ENCODE data around the gene MAP3K13. TPM values are rescaled to one million over a fixed set of nuclear protein-coding genes. Genes with fewer than 3 reads are reported as not detected.
"Not testable (repeated sequence)": the region's sequence is repeated elsewhere in the genome, so short reads cannot be mapped to it uniquely, and the experiment has no call there.

The MAP3K13 gene
- total RNA-seq, 2 donors from 2014 or later: 10.1 to 15.4 TPM

- Mint-ChIP-seq H3K27ac (no peak overlapping the region), H3K4me1 (ENCODE audit: low read depth in 2 of 2) (no peaks in the 10 kb centered on the region), H3K27me3 (peaks cover 0 to 2% of the 10 kb centered on the region in 2 donors), H3K4me3 (no peak overlapping the region), H3K9me3 (no peaks in the 10 kb centered on the region), H3K36me3 (no peaks in the 10 kb centered on the region)
- DNase-seq (ENCODE audit: low spot score) (no peak), ATAC-seq (no peak)
Measured at GRCh38 chr3:185397676-185398075, 34.7 kb downstream of the MAP3K13 start.

- H3K27me3 Mint-ChIP-seq: peaks cover 0 to 4% of the 10 kb centered on the region in 2 donors
- H3K4me1 Mint-ChIP-seq (ENCODE audit: low read depth in 2 of 2): no peaks in the 10 kb centered on the region
- H3K27ac Mint-ChIP-seq: no peak overlapping the region
- H3K36me3 Mint-ChIP-seq: no peaks in the 10 kb centered on the region
- ATAC-seq (no peak), DNase-seq (ENCODE audit: low spot score) (no peak)
- H3K4me3 Mint-ChIP-seq: no peak overlapping the region
- H3K9me3 Mint-ChIP-seq: no peaks in the 10 kb centered on the region
Measured at GRCh38 chr3:185399737-185400667, 37.1 kb downstream of the MAP3K13 start.

GRCh38 chr3:185400866-185401265 lies 37.9 kb downstream of the MAP3K13 start:
- H3K4me3 Mint-ChIP-seq: no peak overlapping the region
- no peaks in the 10 kb centered on the region for H3K4me1 Mint-ChIP-seq (ENCODE audit: low read depth in 2 of 2)
- H3K27ac Mint-ChIP-seq: no peak overlapping the region
- H3K27me3 Mint-ChIP-seq: peaks cover 4 to 6% of the 10 kb centered on the region in 2 donors
- H3K9me3 Mint-ChIP-seq: no peaks in the 10 kb centered on the region
- H3K36me3 Mint-ChIP-seq: no peaks in the 10 kb centered on the region
- ATAC-seq (no peak), DNase-seq (ENCODE audit: low spot score) (no peak)

GRCh38 chr3:185401319-185401955 lies 38.5 kb downstream of the MAP3K13 start:
- Mint-ChIP-seq H3K27me3 (peaks cover 4 to 7% of the 10 kb centered on the region in 2 donors), H3K36me3 (no peaks in the 10 kb centered on the region), H3K27ac (no peak overlapping the region), H3K4me3 (no peak overlapping the region), H3K9me3 (no peaks in the 10 kb centered on the region), H3K4me1 (ENCODE audit: low read depth in 2 of 2) (no peaks in the 10 kb centered on the region)
- DNase-seq (ENCODE audit: low spot score) (no peak), ATAC-seq (no peak)

GRCh38 chr3:185402561-185402960 lies 39.6 kb downstream of the MAP3K13 start:
- H3K27ac Mint-ChIP-seq: no peak overlapping the region
- H3K36me3 Mint-ChIP-seq: no peaks in the 10 kb centered on the region
- no peaks in the 10 kb centered on the region for H3K9me3 Mint-ChIP-seq
- no peaks in the 10 kb centered on the region for H3K4me1 Mint-ChIP-seq (ENCODE audit: low read depth in 2 of 2)
- DNase-seq (ENCODE audit: low spot score) (no peak), ATAC-seq (no peak)
- H3K4me3 Mint-ChIP-seq: no peak overlapping the region
- H3K27me3 Mint-ChIP-seq: peaks cover 4 to 10% of the 10 kb centered on the region in 2 donors

GRCh38 chr3:185403002-185403401 lies 40.1 kb downstream of the MAP3K13 start:
- H3K9me3 Mint-ChIP-seq: no peaks in the 10 kb centered on the region
- H3K27ac Mint-ChIP-seq: no peak overlapping the region
- H3K27me3 Mint-ChIP-seq: peaks cover 4 to 10% of the 10 kb centered on the region in 2 donors
- no peak overlapping the region for H3K4me3 Mint-ChIP-seq
- DNase-seq (ENCODE audit: low spot score) (no peak), ATAC-seq (no peak)
- no peaks in the 10 kb centered on the region for H3K36me3 Mint-ChIP-seq
- no peaks in the 10 kb centered on the region for H3K4me1 Mint-ChIP-seq (ENCODE audit: low read depth in 2 of 2)

GRCh38 chr3:185405243-185405642 lies 42.3 kb downstream of the MAP3K13 start:
- no peaks in the 10 kb centered on the region for H3K36me3 Mint-ChIP-seq
- DNase-seq (ENCODE audit: low spot score): no peak
- no peak overlapping the region for H3K27ac Mint-ChIP-seq
- ATAC-seq: no peak
- no peak overlapping the region for H3K4me3 Mint-ChIP-seq
- H3K27me3 Mint-ChIP-seq: peaks cover 4 to 10% of the 10 kb centered on the region in 2 donors
- H3K4me1 Mint-ChIP-seq (ENCODE audit: low read depth in 2 of 2): no peaks in the 10 kb centered on the region
- H3K9me3 Mint-ChIP-seq: no peaks in the 10 kb centered on the region

GRCh38 chr3:185405664-185406063 lies 42.7 kb downstream of the MAP3K13 start:
- H3K4me1 Mint-ChIP-seq (ENCODE audit: low read depth in 2 of 2): no peaks in the 10 kb centered on the region
- H3K27me3 Mint-ChIP-seq: peaks cover 4 to 10% of the 10 kb centered on the region in 2 donors
- DNase-seq (ENCODE audit: low spot score) (no peak), ATAC-seq (no peak)
- H3K27ac Mint-ChIP-seq: no peak overlapping the region
- no peak overlapping the region for H3K4me3 Mint-ChIP-seq
- no peaks in the 10 kb centered on the region for H3K9me3 Mint-ChIP-seq
- no peaks in the 10 kb centered on the region for H3K36me3 Mint-ChIP-seq

- Mint-ChIP-seq H3K36me3 (no peaks in the 10 kb centered on the region), H3K4me3 (no peak overlapping the region), H3K27me3 (peaks cover 4 to 10% of the 10 kb centered on the region in 2 donors), H3K4me1 (ENCODE audit: low read depth in 2 of 2) (no peaks in the 10 kb centered on the region), H3K27ac (no peak overlapping the region), H3K9me3 (no peaks in the 10 kb centered on the region)
- no peak for DNase-seq (ENCODE audit: low spot score)
- ATAC-seq: no peak
Measured at GRCh38 chr3:185406121-185406620, 43.2 kb downstream of the MAP3K13 start.

- Mint-ChIP-seq H3K27ac (no peak overlapping the region), H3K4me1 (ENCODE audit: low read depth in 2 of 2) (no peaks in the 10 kb centered on the region), H3K36me3 (no peaks in the 10 kb centered on the region), H3K4me3 (no peak overlapping the region), H3K27me3 (peaks cover 0 to 10% of the 10 kb centered on the region in 2 donors), H3K9me3 (no peaks in the 10 kb centered on the region)
- no peak for ATAC-seq
- DNase-seq (ENCODE audit: low spot score): no peak
Measured at GRCh38 chr3:185409957-185410356, 47.0 kb downstream of the MAP3K13 start.

GRCh38 chr3:185411133-185411532 lies 48.2 kb downstream of the MAP3K13 start:
- H3K4me1 Mint-ChIP-seq (ENCODE audit: low read depth in 2 of 2): no peaks in the 10 kb centered on the region
- H3K4me3 Mint-ChIP-seq: no peak overlapping the region
- ATAC-seq (no peak), DNase-seq (ENCODE audit: low spot score) (no peak)
- H3K9me3 Mint-ChIP-seq: no peaks in the 10 kb centered on the region
- H3K27ac Mint-ChIP-seq: no peak overlapping the region
- H3K36me3 Mint-ChIP-seq: no peaks in the 10 kb centered on the region
- peaks cover 4 to 9% of the 10 kb centered on the region in 2 donors for H3K27me3 Mint-ChIP-seq

GRCh38 chr3:185416513-185416912 lies 53.6 kb downstream of the MAP3K13 start:
- Mint-ChIP-seq H3K27me3 (peaks cover 12 to 19% of the 10 kb centered on the region in 2 donors), H3K27ac (no peak overlapping the region), H3K9me3 (no peaks in the 10 kb centered on the region), H3K36me3 (no peaks in the 10 kb centered on the region), H3K4me3 (no peak overlapping the region), H3K4me1 (ENCODE audit: low read depth in 2 of 2) (no peaks in the 10 kb centered on the region)
- DNase-seq (ENCODE audit: low spot score): no peak
- no peak for ATAC-seq

- H3K27me3 Mint-ChIP-seq: peaks cover 13 to 22% of the 10 kb centered on the region in 2 donors
- H3K9me3 Mint-ChIP-seq; H3K4me1 Mint-ChIP-seq (ENCODE audit: low read depth in 2 of 2); H3K4me3 Mint-ChIP-seq; DNase-seq (ENCODE audit: low spot score); H3K36me3 Mint-ChIP-seq; H3K27ac Mint-ChIP-seq; ATAC-seq: not testable (repeated sequence)
Measured at GRCh38 chr3:185418561-185418977, 55.6 kb downstream of the MAP3K13 start.

GRCh38 chr3:185420762-185421161 lies 57.8 kb downstream of the MAP3K13 start:
- Mint-ChIP-seq H3K36me3 (no peaks in the 10 kb centered on the region), H3K9me3 (no peaks in the 10 kb centered on the region), H3K4me3 (no peak overlapping the region), H3K27ac (no peak overlapping the region), H3K27me3 (peaks cover 15 to 29% of the 10 kb centered on the region in 2 donors), H3K4me1 (ENCODE audit: low read depth in 2 of 2) (peaks cover 0 to 4% of the 10 kb centered on the region in 2 donors)
- ATAC-seq: no peak
- DNase-seq (ENCODE audit: low spot score): no peak

All from natural killer cell treated with Interleukin-12 subunit alpha and Interleukin-12 subunit beta and Interleukin-15 and Interleukin-18, amount 100 ng/mL, for 72 hours (primary cell).